HepG2 (cell line): ENCODE measurements around the gene ZBTB46. TPM values are rescaled to one million over a fixed set of nuclear protein-coding genes. Genes with fewer than 3 reads are reported as not detected.

ENCODE experiments used
- CENPX ChIP-seq: sonication (generic); formaldehyde crosslinking; IDR thresholded peaks from 2 replicates; pipeline ENCODE4 v1.9.0; 2021; ENCODE audit warnings: mild to moderate bottlenecking, missing genetic modification reagents, moderate library complexity
- CHCHD3 ChIP-seq: sonication (generic); formaldehyde crosslinking; IDR thresholded peaks from 2 replicates; pipeline ENCODE4 v1.8.0; 2022; ENCODE audit warnings: mild to moderate bottlenecking, missing genetic modification reagents, moderate library complexity
- EED ChIP-seq: sonication (generic); formaldehyde crosslinking; IDR thresholded peaks from 2 replicates; pipeline ENCODE4 v1.5.0; 2020; ENCODE audit warnings: mild to moderate bottlenecking, missing genetic modification reagents
- MAX ChIP-seq: IDR thresholded peaks from 2 replicates; pipeline ENCODE4 v1.6.1; 2012; ENCODE audit warnings: inconsistent platforms
- MTA1 ChIP-seq: sonication (generic); formaldehyde crosslinking; IDR thresholded peaks from 2 replicates; pipeline ENCODE4 v1.4.0; 2020; ENCODE audit warnings: missing genetic modification reagents, mild to moderate bottlenecking, borderline replicate concordance
- PRPF4 ChIP-seq: fragments of 200-400 bp; formaldehyde crosslinking; IDR thresholded peaks from 2 replicates; pipeline ENCODE4 v1.6.1; 2016; ENCODE audit warnings: low read length, low read depth; ENCODE audit not compliant: poor library complexity, severe bottlenecking
- polyA plus RNA-seq, 8 experiments: library from polyadenylated mRNA; depleted of rRNA in 3 of 8; stranded (reverse) in 7 of 8; unstranded in 1 of 8; fragments of >200 nt; fragmentation: Illumina TruSeq in 4 of 8; extraction: Trizol in 4 of 8; gene quantifications; 2 replicates each; pipeline versions ENCODE4 v1.2.1 to v1.2.3, GENCODE V29; 2011 to 2016; ENCODE audit warnings: low read depth in 4 of 8, missing spikeins in 1 of 8, mixed read lengths in 1 of 8; ENCODE audit not compliant: insufficient read depth in 1 of 8
- total RNA-seq, 5 experiments: library from RNA; depleted of rRNA; stranded (reverse); fragments of >200 nt; fragmentation: Illumina TruSeq; extraction: Trizol; gene quantifications; 2 replicates each; pipeline ENCODE4 v1.2.3, GENCODE V29; 2016; ENCODE audit warnings: low read depth in 1 of 5
- TF ChIP-seq, protein P1 (sequence below): sonication (generic); formaldehyde crosslinking; IDR thresholded peaks from 2 replicates; pipeline ENCODE4 v1.5.1; 2020; ENCODE audit warnings: mild to moderate bottlenecking, missing genetic modification reagents, borderline replicate concordance
- TF ChIP-seq, protein P2 (sequence below): sonication (generic); formaldehyde crosslinking; IDR thresholded peaks from 2 replicates; pipeline ENCODE4 v1.8.1; 2023; ENCODE audit warnings: missing genetic modification reagents, inconsistent platforms, borderline replicate concordance
- TF ChIP-seq, protein P3 (sequence below): sonication (generic); formaldehyde crosslinking; IDR thresholded peaks from 2 replicates; pipeline ENCODE4 v1.8.0; 2022; ENCODE audit warnings: missing genetic modification reagents, mild to moderate bottlenecking, inconsistent platforms, borderline replicate concordance
- TF ChIP-seq, protein P4 (sequence below), 2 experiments: fragments of 450-650 bp in 1 of 2; sonication (generic) in 1 of 2; formaldehyde crosslinking in 1 of 2; IDR thresholded peaks; 2 replicates each; pipeline versions ENCODE4 v1.6.1 to v1.8.0; 2016 to 2022; ENCODE audit warnings: antibody characterized with exemption in 1 of 2, mild to moderate bottlenecking in 1 of 2, missing genetic modification reagents in 1 of 2

The ZBTB46 gene
- total and polyA plus RNA-seq, 2 of the 13 experiments (the other 11 are each of a cell fraction or from before 2014, with no cell fraction given), result 1.6 to 13.5 TPM

- peak; percentile 94 for TF ChIP-seq MTA1
- TF ChIP-seq CENPX (CRISPR knock-in tag), result no peak
- TF ChIP-seq CHCHD3 (CRISPR knock-in tag), result no peak
- TF ChIP-seq, protein P1, sequence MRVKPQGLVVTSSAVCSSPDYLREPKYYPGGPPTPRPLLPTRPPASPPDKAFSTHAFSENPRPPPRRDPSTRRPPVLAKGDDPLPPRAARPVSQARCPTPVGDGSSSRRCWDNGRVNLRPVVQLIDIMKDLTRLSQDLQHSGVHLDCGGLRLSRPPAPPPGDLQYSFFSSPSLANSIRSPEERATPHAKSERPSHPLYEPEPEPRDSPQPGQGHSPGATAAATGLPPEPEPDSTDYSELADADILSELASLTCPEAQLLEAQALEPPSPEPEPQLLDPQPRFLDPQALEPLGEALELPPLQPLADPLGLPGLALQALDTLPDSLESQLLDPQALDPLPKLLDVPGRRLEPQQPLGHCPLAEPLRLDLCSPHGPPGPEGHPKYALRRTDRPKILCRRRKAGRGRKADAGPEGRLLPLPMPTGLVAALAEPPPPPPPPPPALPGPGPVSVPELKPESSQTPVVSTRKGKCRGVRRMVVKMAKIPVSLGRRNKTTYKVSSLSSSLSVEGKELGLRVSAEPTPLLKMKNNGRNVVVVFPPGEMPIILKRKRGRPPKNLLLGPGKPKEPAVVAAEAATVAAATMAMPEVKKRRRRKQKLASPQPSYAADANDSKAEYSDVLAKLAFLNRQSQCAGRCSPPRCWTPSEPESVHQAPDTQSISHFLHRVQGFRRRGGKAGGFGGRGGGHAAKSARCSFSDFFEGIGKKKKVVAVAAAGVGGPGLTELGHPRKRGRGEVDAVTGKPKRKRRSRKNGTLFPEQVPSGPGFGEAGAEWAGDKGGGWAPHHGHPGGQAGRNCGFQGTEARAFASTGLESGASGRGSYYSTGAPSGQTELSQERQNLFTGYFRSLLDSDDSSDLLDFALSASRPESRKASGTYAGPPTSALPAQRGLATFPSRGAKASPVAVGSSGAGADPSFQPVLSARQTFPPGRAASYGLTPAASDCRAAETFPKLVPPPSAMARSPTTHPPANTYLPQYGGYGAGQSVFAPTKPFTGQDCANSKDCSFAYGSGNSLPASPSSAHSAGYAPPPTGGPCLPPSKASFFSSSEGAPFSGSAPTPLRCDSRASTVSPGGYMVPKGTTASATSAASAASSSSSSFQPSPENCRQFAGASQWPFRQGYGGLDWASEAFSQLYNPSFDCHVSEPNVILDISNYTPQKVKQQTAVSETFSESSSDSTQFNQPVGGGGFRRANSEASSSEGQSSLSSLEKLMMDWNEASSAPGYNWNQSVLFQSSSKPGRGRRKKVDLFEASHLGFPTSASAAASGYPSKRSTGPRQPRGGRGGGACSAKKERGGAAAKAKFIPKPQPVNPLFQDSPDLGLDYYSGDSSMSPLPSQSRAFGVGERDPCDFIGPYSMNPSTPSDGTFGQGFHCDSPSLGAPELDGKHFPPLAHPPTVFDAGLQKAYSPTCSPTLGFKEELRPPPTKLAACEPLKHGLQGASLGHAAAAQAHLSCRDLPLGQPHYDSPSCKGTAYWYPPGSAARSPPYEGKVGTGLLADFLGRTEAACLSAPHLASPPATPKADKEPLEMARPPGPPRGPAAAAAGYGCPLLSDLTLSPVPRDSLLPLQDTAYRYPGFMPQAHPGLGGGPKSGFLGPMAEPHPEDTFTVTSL (CRISPR knock-in tag), result no peak
- TF ChIP-seq EED (CRISPR knock-in tag), result no peak
- TF ChIP-seq, protein P2, sequence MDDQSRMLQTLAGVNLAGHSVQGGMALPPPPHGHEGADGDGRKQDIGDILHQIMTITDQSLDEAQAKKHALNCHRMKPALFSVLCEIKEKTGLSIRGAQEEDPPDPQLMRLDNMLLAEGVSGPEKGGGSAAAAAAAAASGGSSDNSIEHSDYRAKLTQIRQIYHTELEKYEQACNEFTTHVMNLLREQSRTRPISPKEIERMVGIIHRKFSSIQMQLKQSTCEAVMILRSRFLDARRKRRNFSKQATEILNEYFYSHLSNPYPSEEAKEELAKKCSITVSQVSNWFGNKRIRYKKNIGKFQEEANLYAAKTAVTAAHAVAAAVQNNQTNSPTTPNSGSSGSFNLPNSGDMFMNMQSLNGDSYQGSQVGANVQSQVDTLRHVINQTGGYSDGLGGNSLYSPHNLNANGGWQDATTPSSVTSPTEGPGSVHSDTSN, result no peak
- peak; percentile 17; the same call in 1 of the 2 replicates for TF ChIP-seq MAX
- TF ChIP-seq, protein P3, sequence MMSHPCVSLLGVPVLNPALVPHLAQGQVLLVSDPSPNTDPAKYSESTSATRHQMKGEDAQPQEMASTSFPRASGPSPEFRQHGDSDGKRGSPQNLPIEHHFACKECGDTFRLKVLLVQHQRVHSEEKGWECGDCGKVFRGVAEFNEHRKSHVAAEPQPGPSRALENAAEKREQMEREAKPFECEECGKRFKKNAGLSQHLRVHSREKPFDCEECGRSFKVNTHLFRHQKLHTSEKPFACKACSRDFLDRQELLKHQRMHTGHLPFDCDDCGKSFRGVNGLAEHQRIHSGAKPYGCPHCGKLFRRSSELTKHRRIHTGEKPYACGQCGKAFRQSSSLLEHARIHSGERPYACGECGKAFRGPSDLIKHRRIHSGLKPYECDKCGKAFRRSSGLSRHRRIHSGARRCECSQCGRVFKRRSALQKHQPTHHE, result 0 out of 2 replicates have a peak, but pooled peaks have one; percentile 18
- no peak for TF ChIP-seq PRPF4
- TF ChIP-seq, protein P4, sequence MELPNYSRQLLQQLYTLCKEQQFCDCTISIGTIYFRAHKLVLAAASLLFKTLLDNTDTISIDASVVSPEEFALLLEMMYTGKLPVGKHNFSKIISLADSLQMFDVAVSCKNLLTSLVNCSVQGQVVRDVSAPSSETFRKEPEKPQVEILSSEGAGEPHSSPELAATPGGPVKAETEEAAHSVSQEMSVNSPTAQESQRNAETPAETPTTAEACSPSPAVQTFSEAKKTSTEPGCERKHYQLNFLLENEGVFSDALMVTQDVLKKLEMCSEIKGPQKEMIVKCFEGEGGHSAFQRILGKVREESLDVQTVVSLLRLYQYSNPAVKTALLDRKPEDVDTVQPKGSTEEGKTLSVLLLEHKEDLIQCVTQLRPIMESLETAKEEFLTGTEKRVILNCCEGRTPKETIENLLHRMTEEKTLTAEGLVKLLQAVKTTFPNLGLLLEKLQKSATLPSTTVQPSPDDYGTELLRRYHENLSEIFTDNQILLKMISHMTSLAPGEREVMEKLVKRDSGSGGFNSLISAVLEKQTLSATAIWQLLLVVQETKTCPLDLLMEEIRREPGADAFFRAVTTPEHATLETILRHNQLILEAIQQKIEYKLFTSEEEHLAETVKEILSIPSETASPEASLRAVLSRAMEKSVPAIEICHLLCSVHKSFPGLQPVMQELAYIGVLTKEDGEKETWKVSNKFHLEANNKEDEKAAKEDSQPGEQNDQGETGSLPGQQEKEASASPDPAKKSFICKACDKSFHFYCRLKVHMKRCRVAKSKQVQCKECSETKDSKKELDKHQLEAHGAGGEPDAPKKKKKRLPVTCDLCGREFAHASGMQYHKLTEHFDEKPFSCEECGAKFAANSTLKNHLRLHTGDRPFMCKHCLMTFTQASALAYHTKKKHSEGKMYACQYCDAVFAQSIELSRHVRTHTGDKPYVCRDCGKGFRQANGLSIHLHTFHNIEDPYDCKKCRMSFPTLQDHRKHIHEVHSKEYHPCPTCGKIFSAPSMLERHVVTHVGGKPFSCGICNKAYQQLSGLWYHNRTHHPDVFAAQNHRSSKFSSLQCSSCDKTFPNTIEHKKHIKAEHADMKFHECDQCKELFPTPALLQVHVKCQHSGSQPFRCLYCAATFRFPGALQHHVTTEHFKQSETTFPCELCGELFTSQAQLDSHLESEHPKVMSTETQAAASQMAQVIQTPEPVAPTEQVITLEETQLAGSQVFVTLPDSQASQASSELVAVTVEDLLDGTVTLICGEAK (IDR thresholded peaks at IDR 0.05), result no peak
- TF ChIP-seq, protein P4 (CRISPR knock-in tag; IDR thresholded peaks at IDR 0.05), result no peak
Observed at GRCh38 chr20:63846128-63846771, 15.2 kb upstream of the ZBTB46 start (continued).
